ENCODE data around the gene KIRREL3. TPM values are rescaled to one million over a fixed set of nuclear protein-coding genes. Genes with fewer than 3 reads are reported as not detected.

KIRREL3 gene
- total RNA-seq, 1 donor from 2014 or later: 0.66 TPM

GRCh38 chr11:126636911-126637794, 363.4 kb downstream of the KIRREL3 start:
- DNase-seq (ENCODE audit: low spot score): no peak

- no peak for DNase-seq (ENCODE audit: low spot score)
These were observed 365.1 kb downstream of the KIRREL3 start for GRCh38 chr11:126635511-126635910.

DNA sequence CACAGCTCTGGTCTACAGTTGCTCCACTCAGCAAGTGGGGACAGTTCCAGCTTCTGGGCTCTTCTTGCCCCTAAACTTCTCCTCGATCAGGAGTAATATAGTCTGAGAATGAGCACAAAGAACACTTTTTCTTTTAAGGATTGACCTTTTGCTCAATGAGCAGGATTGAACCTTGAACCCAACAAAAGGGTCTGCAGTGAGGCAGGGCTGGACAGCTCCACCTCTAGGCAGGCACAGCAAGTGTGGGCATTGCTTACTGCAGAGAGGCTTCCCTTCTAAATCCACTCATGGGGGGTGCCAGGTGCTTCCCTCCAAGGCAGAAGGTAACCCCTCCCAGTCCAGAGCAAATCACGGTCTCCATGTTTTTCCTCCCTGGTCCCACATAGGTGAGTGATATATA, 365.6 kb downstream of the KIRREL3 start:
- no peak for DNase-seq (ENCODE audit: low spot score)

- DNase-seq (ENCODE audit: low spot score): no peak
These were observed 367.2 kb downstream of the KIRREL3 start for GRCh38 chr11:126633330-126633729.

- no peak for DNase-seq (ENCODE audit: low spot score)
These were observed 369.4 kb downstream of the KIRREL3 start for GRCh38 chr11:126630893-126631798.

DNA sequence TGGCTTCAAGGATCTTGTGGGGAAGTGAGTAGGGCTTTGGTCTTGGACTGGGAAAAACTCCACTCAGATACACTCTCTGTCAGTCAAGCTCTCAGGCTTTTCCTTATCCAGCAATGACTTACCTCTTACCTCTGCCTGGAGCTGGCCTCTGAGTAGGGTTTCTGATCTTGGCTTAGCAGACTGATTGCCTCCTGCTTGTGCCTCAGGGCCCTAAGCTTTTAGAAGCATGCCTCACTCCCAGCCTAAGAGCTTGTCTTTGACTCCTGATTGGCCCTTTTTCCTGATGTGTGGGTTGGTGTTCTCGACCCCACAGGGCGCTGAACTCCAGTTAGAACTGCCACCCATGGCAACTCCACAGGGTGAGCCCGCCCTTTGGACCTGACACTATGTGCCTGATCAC, 370.1 kb downstream of the KIRREL3 start:
- no peak for DNase-seq (ENCODE audit: low spot score)

GRCh38 chr11:126628790-126629621, 371.6 kb downstream of the KIRREL3 start:
- peak; percentile 29 for DNase-seq (ENCODE audit: low spot score)

DNA sequence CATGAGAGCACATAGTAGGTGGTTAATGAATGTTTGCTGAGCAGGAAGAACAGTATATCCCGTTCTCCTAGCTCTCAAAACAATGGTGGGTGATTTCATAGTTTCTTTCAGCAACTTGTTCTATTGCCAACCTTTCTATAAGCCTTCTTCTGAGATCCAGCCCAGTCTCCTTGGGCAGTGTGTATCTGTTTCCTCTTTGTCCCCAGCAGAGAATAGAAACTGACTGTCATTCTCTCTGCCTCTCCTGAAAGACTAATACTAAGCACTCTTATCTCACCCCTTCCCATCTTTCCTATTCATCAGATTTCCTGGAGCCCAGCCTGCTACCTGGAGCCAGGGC, 372.1 kb downstream of the KIRREL3 start:
- no peak for DNase-seq (ENCODE audit: low spot score)

GRCh38 chr11:126627421-126627820, 373.1 kb downstream of the KIRREL3 start:
- no peak for DNase-seq (ENCODE audit: low spot score)

GRCh38 chr11:126624506-126624905, 376.1 kb downstream of the KIRREL3 start:
- no peak for DNase-seq (ENCODE audit: low spot score)

- DNase-seq (ENCODE audit: low spot score): no peak
These were observed 381.1 kb downstream of the KIRREL3 start for GRCh38 chr11:126619516-126619915.

DNA sequence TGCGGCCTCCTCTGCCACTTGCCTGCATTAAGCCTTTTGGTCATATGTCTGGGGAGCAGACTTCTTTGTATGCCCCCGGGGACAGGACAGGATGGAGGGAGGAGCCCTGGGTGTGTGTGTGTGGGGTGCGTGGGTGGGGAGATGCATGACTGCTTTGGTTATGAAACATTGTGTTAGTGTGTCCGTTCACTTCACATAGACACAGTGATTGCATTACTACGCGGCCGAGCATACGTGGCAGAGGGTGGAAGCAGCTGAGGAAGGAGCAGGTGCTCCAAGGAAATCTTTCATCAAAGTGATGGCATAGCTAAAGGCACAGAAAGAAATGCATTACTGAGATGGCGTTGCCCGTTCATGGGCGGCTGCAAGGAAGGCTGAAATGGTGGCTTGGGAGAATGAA, 384.7 kb downstream of the KIRREL3 start:
- no peak for DNase-seq (ENCODE audit: low spot score)

DNA sequence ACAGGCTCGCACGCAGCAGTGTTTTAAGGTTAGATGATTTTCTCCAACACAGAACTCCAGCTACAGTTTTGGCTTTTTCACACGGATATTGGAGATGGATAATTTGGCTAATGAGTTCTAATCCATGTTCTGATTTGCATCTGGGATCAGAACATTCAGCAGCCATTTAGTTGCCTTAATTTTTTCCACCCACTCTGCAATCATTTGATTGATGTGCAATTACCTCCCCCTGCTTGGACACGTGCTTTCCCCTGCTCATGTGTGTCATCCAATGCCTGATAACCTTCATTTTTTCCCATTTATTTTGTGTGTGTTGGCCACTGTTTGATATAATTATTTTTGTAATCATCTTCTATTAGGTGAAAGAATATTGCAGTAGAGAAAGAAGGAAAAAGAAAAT, 387.3 kb downstream of the KIRREL3 start:
- DNase-seq (ENCODE audit: low spot score): no peak

DNA sequence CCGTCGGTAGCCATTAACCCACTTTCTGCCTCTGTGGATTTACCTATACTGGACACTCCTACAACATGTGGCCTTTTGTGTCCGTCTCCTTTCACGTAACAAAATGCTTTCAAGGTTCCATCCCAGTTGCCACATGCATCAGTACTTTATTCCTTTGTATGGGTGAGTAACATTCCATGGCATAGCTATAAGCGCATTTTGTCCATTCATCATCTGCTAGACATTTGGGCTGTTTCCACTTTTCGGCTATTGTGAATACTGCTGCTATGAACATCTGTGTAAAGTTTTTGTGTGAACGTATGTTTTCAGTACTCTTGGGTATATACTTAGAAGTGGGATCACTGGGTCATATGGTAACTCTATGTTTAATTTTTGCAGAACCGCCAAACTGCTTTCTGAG, 387.9 kb downstream of the KIRREL3 start:
- DNase-seq (ENCODE audit: low spot score): no peak

GRCh38 chr11:126611438-126611837, 389.1 kb downstream of the KIRREL3 start:
- DNase-seq (ENCODE audit: low spot score): no peak

- DNase-seq (ENCODE audit: low spot score): no peak
These were observed 391.9 kb downstream of the KIRREL3 start for GRCh38 chr11:126608658-126609057.

DNA sequence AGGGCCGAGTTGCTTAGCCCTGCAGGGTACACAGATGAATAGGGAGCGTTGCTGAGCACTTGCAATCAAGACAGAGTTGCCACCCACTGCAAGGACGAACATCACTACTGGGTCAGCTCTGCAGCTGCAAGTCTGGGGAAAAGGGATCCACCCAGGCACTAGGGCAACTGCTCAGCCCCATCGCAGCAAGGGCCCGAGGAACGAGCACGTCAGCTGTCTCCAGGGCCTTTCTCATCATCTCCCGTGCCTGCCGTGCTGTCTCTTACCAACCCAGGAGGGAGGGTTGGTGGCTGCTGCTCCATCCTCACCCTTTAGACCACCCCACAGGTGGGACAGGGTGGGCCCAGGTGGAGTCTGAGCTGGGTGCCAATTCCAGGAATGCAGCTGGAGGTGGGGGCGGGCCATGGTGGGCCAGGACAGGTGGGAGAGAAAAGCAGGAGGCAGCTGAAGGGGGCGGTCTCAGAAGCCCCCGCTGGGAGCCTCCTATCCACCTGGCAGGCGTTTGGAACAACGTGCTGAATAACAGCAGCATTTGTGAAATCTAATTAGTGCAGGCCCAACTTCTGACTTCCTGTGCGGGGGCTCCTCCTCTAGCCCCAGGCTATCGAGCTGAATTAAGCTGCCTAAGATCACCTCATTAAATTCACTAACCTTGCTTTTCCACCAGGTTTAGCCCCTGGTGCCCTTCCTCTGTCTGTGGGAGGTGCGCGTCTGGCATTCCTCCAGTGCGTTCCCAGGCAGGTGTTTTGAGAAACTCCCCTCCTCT, 392.6 kb downstream of the KIRREL3 start:
- no peak for DNase-seq (ENCODE audit: low spot score)

GRCh38 chr11:126607374-126607773, 393.2 kb downstream of the KIRREL3 start:
- DNase-seq (ENCODE audit: low spot score): peak; percentile 62

DNA sequence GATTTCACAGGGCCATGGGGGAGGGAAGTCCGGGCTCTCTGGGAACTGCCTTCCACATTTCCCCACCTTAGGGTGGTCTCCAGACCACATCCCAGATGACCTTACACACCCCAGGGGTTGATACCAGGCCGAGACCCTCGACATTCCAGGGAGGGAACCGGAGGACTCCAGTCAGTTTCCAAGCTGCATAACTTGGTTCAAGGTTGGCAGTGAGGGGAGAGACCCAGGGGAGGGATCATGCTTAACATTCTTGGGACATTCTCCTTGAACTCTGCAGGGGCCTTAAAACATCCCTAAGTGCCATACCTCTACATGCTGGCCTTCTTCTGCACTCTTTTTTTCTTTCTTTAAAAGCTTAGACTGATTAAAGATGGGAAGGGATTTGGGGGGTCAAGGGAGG, 394.1 kb downstream of the KIRREL3 start:
- DNase-seq (ENCODE audit: low spot score): no peak

DNA sequence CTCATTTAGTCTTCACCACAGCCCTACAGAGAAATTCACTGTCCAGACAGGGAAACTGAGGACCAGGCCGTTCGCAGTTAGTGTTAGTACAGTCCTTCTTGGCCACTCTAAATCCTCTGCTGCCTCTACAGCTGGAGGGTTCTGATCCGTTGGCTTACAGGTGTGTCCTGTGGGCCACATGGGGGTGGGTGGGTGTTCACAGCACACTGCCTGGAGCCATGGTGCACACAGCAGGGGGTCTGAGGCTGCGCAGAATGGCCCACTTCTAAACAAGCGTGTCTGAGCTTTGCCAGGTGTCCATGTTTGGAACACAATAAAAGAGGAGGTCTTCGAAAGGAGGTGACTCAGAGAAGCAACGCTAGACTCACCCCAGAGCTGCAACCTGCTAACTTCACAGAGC, 396.1 kb downstream of the KIRREL3 start:
- no peak for DNase-seq (ENCODE audit: low spot score)

GRCh38 chr11:126603486-126603885, 397.1 kb downstream of the KIRREL3 start:
- no peak for DNase-seq (ENCODE audit: low spot score)
